ENCODE measurements around the gene UBE2C.
"Not testable (repeated sequence)": the region's sequence is repeated elsewhere in the genome, so short reads cannot be mapped to it uniquely, and the experiment has no call there.

The UBE2C gene

DNA sequence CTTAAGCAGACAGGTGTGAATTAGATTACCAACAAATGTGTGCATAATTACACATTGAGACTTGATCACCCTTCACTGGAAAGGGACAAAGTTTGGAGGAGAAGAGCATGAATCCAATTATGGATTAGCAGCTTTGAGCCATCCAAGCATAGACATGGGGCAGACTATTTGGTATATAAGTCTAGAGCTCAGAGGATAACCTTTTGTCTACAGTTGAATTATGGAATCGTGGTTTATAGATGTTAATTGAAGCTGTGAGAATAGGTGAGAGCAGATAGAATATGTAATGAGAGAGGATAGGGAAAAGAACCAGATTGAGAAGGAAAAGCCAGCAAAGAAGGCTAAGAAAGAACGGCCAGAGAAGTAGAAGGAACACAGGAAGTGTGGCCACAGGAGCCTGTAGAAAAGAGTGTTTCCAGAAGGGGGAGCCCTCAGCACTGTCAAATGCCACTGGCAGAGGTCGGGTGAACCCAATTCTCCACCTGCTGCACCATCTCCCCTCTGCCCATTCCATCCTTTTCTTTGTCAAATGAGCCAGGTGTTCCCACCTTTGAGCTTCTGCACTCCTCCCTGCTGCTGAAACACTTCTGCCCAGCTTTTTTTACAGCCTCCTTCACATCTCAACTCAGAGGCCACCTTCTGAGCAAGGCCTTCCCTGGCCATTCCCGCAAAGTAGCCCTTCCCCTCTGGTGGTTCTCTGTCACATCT, 13.4 kb upstream of the UBE2C start:
- FAIRE-seq: no peak

DNA sequence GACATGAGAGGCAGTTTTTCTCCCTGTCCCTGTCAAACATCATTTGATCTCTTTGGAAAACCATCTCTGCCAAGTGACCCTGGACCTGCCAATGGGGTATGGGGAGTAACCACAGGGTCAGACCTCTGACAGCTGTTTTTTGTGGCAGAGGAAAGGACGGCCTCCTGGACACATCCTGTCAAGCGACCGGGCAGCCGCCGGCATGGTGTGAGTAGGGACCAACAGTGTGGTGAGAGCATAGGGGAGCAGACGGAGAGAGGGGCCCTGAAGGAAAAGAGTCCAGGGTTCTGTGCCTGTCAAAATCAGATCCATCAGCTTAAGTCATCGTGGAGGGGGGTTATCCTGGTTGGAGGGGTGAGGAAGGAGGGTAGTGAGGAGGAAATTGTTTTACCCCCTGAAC, 10.6 kb upstream of the UBE2C start:
- FAIRE-seq: no peak

DNA sequence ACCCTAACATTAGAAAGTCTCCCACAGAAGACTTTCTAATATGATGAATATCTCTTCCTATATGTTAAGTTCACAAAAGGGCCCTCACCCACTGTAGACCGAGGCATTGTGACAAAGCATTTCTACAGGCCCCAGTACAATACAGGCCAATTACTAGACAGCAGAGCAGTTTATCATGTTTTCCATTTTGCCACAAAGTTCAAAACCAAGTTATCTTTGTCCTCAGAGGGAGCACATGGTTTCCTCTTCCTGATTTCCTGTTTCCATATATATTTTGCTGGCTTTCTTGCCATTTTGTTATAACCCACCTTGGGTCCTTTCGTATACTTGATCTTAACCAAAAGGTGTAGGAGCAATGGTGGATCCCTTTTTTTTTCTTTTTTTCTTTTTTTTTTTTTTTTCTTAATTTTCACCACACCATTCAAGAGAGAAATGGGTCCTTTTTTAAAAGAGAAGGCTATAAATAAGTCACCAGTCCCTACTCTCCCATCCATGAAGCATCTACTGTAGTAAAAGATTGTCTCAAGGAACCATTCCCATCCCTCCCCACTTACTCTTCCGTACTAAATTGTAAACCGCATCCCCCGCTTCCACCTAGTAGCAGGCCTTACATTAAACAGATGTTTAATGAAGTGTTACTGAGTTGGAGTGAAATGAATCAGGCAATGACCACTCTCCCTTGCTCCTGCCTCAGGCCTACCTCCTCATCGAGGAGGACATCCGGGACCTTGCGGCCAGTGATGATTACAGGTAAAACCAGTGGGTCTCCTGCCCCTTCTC, 2.1 kb upstream of the UBE2C start:
- FAIRE-seq: no peak

DNA sequence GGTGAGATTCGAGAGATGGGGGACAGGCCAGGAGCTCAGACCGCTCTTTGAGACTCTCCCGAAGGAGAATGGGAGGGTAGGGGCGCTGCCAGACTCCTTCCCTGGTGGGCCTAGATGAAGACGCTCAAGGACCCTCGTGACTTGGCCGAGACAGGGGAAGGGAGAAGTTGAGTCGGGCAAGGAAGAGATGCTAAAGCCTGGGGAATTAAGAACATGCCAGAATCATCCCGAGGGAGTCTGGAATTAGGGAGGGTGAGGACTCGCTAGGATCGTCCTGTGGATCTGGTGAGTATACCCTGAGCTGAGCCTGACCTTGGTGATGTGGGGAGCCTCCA, 529 bp downstream of the UBE2C start:
- FAIRE-seq: no peak

DNA sequence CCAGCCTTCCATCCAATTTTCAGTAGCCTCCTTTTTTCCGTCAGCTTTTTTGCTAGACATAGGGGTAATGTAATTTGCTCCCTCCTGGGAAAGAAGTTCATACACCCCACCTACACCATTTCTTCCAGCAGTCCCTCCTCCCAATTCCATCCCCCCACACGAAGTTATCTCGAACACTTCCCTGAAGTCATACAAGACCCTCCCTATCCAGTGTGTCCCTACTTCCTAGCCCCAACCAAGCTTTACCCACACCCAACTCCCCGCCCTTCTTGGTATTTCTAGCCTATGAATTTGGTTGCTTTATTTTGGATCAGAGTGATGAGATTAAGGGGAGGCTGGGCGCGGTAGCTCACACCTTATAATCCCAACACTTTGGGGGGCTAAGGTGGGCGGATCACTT, 1.0 kb downstream of the UBE2C start:
- FAIRE-seq: no peak

DNA sequence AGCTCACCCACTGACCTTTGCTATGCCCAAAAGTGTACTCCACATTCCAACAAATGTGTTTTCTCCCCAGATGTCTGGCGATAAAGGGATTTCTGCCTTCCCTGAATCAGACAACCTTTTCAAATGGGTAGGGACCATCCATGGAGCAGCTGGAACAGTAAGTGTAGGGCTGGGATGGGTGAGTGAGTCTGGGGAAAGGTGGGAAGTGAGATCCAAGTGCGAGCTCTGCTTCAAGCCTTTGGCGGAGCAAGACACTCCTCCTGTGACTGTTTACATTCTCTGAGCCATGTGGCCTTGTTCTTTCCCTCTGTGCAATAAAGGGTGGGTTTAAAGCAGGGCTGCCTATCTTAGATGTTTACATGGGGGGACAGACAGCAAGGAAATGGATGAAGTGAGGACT, 1.9 kb downstream of the UBE2C start:
- FAIRE-seq: no peak

DNA sequence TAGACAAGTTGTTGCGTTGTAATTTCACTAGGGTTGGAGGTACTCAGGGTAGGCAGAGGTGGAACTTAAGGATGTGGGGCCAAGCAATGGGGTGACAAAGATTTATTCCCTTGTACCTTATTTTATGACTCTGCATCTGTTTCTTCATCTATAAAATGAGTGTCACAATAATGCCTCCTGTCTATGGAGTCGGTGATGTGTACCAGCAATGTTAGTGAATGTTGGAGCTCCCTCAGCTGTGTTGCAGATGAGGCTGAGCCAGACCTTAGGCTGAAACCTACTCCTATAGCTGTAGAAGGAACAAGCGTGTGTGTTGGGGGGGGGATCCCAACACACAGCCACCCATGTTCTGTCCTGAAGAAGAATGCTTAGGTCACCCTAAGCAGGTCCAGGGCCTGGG, 4.5 kb downstream of the UBE2C start:
- no peak for FAIRE-seq

DNA sequence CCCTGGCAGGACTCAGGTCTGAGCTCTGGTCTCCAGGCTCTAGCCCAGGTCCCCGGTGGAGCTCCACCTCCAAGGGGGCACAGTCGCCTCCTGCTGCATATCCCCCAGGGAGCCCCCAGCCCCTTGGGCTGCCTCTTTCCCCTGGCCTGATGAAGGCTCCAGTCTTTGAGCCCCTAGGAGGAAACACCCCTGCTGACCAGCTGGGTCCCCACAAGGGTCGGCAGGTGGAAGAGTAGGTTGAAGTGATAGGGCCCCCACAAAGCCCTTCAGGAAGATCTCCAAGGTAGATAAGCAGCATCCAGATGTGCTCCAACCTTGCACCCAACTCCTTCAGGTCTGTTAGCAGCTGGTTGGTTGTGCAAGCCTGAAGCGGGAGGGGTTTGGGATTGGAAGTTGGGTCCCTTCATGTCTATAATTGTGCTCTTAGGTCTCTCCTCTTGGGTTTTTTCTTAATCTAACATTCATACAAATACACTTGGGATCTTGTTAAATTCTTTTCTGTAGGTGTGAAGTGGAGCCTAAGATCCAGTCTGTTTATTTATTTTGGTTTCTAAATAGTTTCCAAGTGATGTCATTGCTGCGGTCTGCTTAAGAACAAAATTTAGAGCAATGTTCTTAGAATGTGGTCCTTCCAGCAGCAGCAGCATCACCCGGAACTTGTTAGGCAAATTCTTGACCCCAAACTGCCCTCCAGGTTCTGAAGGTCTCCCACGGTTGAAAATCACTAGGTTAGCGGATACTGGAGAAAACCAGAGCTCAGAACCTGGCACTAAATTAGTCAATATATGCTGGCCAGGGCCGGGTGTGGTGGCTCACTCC, 5.1 kb downstream of the UBE2C start:
- peak; percentile 97 for FAIRE-seq

DNA sequence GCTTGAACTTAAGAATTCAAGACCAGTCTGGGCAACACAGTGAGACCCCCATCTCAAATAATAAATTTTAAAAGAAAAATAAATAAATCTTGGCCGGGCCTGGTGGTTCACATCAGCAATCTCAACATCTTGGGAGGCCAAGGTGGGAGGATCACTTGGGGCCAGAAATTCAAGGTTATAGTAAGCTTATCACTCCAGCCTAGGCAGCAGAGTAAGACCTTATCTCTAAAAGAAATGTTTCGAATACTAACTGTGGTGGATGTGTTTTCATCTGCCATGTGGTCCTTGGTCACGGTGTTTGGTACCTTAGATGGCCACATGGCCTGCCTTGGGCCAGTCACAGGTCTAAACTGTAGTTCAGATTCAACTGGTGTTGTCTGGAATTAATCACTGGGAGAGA, 5.8 kb downstream of the UBE2C start:
- FAIRE-seq: no peak

DNA sequence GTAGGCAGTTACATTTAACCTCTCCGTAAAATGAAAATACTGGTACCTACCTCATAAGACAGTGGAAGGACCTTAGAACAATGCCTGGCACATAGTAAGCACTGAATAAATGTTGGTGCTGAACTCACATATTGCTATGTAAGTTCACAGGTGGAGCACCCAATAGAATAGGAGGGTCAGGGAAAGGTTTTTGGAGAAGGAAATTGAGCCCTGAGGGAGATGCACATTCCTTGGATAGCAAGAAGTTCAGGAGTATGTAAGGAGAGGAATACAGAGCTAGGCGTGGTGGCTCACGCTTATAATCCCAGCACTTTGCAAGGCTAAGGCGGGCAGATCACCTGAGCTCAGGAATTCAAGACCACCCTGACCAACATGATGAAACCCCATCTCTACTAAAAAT, 7.0 kb downstream of the UBE2C start:
- peak; percentile 8 for FAIRE-seq

DNA sequence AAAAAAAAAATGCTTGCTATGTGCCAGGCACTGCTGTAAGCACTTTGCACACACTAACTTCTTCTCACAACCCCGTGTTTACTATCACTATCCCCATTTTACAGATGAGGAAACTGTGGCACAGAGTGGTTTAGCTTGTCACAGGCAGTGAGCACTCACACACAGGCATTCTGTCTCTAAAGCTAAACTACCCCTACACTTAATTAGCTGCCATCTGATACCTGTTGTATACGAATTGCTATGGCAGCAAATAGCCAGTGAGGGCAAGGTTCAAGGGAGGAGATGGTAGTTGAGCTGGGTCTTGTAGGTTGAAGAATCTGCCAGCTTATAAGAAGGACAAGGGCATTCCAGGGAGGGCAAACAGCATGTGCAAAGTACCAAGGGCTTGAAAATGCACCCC, 9.5 kb downstream of the UBE2C start:
- no peak for FAIRE-seq

DNA sequence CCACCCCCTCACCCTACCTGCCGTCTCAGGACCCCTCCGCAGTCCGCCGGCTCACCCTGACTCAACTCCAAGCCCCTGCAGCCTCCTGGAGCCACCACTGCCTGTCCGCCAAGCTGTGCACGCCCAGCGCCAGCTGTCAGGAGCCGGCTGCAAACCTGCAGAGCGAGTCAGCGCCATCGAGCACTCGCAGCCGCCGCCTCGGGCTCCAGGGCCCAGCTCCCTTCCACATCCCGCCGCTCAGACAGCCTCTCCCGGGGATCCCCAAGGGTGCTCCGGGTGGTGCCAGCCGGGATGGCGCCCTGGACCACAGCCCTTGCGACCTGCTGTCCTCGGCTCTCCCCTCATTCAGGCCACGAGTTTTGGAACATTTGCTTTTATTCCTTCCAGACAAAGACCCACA, 10.4 kb downstream of the UBE2C start:
- no peak for FAIRE-seq

DNA sequence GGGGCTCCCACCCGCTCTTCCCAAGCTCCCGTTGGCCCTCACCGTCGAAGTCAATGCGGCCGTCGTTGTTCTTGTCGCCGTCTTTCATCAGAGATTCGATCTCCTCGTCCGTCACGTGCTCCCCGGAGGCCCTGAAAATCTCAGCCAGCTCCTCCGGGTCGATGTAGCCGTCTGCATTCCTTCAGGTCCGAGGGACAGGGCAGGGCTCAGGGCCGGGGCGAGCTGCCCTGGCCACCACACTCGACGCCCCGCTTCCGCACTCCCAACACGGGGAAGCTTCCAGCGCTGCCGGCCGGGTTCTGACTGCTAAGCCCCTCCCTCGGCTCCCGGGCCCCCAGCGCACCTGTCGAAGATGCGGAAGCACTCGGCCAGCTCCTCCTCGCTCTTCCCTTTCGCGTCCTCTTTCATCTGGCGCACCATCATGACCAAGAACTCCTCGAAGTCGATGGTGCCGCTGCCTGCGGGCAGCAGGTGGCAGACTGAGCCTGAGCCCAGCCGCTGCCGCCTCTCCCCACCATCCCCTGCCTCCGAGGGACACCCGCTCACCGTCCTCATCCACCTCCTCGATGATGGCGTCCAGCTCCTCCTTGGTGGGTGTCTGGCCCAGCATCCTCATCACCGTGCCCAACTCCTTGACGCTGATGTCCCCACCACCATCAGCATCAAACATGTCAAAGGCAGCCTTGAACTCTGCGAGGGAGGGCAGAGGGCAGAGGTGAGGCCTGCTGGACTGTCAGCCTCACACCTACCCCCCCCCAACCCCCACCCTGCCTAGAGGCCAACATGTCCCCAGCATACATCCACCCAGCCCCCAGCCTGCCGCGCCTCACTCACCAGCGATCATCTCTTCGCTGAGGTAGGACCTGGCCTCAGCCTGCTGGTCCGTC, 11.7 kb downstream of the UBE2C start:
- no peak for FAIRE-seq

DNA sequence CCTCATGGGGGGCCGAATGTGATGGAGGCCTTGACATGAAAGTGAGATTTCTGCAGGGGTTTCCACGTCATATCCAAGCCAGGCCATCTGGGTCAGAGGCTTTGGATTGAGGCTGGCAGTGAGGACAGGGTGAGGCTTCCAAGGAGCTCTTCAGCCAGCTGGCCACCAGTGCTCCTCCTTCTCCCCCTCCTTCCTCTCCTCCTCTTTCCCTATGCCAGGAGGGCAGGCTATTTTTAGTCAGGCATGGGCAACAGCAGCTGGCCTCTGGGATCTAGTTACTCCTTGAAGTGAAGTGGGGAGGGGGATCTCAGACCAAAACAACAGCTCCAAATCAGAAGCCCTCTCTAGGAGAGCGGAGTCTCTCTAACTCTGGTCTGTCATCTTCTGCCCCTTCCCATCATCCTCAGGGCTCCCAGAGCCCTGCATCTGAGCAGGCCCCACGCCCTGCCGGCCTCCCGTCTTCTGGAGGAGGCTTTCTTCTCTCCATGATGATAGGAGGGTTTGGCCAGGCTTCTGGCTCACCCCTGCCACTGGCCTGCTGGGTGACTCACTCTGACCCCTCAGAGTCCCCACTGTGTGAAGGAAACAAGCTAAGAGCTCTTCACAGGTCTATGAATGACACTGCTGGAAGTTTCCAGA, 14.1 kb downstream of the UBE2C start:
- FAIRE-seq: no peak

DNA sequence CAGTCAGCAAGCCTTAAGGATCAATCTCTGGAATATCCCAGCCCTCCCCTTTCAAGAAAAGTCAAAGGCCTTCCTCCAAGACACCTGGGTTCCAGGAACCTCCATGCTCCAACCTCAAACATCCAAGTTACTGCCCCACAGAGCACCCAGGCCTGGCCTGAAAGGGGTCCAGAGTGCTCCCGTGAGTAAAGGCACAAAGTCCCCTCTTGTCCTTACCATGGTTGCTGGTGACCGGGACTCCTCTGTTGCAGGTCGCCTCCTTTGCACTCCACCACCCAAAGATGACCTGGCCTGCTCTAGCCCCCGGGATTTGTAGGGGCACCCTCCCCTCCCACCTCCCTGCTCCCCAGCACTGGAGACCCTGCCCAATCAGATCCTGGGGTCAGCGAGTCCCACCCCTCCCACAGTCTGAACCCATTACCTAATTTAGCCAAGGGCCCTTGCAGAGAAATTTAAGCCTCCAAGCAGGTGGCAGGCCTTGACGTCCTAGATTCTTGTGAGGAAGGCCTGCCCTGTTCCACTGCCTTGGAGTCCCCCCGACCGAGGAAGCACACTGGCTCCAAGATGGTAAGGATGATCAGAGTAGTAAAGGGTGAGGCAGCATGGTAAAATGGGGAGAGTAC, 14.7 kb downstream of the UBE2C start, which contains the start of gene TNNC2:
Gene TNNC2 (minus strand): TSS at position 283 of the 623 bp plus-strand sequence. CDS start 64 bp downstream, at position 219.
- no peak for FAIRE-seq

DNA sequence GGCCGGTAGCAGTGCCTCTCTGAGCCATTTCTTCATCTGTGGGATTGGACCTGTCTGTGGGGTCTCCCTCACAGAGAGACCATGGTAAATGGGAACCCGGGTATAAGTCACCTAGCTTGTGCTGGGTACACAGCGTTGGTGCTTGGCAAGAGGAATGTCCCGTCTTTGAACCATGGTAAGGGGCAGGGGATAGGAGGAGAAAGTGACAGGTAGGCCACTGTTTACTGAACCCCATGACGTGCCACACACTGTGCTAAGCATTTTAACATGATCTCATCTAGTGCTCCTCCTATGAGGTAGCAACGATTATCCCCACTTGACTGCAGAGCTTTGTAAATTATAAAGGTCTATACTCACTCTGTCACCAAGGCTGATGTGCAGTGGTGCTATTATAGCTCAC, 15.3 kb downstream of the UBE2C start:
- no peak for FAIRE-seq

DNA sequence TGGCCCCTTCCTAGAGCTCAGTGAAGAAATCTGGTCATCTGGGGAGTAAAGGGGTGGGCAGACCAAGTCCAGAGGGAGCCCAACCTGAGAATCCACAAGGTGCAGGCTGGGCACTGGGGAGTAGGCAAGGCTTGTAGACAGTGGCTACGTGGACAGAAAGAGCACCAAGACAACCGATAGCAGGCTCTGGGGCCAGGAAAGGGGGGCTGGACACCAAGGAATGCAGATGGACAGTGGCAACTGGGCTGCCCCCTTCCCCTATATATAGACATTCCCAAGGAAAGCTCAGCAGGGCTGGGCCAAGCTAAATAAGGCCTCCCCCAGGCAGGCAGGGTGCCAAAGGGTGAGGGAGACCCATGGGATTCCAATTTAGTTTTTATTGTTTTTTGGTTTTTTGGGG, 16.1 kb downstream of the UBE2C start:
- FAIRE-seq: no peak

DNA sequence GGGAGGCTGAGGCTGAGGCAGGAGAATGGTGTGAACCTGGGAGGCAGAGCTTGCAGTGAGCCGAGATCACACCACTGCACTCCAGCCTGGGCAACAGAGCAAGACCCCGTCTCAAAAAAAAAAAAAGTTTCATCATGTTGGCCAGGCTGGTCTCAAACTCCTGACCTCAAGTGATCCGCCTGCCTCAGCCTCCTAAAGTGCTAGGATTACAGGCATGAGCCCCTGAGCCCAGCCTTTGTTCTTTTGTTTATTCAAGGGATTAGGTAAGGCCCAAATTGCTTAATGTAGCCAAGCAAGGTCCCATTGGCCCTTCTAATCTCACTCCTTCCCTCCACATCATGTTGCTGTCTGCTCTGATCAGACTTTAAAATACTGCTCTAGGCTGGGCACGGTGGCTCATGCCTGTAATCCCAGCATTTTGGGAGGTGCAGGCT, 17.2 kb downstream of the UBE2C start:
- not testable (repeated sequence) for FAIRE-seq

DNA sequence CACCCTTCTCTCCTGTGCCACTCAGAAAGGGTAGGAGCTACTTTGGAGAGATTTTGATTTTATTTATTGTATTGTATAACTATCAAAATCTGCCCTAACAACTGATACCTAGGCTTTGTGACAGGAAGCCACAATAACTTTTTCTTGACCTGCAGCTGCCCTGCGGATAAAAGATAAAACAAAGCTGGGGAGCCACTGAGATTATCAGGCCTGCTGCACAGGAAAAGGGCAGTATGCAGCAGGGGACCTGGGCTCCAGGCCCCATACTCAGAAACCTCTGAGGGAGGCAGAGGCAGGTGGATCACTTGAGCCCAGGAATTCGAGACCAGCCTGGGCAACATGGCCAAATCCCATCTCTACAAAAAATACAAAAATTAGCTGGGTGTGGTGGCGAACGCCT, 20.2 kb downstream of the UBE2C start:
- no peak for FAIRE-seq

DNA sequence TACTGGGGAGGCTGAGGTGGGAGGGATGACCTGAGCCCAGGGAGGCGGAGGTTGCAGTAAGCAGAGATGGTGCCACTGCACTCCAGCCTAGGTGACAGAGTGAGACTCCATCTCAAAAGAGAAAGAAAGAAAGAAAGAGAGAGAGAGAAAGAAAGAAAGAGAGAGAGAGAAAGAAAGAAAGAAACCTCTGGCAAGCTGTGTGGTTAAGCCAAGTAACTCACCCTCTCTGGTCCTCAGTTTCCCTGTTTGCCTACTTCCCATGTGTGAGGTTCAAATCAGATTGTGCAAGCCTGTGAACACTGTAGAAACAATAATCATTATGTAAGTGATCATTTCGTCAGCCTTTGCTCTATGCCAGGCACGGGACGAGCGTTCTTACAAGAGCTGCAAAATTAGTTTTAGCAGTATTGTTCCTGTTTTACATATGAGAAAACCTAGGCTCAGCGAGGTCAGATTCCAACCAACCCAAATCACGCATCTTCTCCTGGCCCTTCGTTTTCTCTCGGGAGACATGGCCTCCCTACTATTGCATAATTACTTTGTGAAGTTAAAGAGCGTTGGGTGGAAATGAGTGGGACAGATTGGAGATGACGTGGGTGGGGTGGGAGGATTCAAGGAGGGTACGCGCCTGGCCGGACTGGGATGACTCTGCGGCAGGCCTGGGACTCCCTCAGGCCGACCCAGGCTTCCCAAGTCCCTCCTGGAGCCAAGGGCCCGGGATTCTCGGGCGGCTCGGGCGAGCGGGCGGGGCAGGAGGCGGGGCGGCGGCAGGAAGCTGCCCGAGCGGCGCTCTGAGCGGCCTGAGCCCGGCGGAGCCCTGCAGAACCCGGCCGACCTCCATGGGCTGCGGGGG, 20.8 kb downstream of the UBE2C start, which contains the start of gene SNX21:
Gene SNX21 (plus strand): TSS at position 770 of the 853 bp plus-strand sequence. CDS start 121 bp downstream, outside the sequence.
- FAIRE-seq: no peak
